Endothelial cell (in vitro differentiated cells): ENCODE data around the gene LRRC10. TPM values are rescaled to one million over a fixed set of nuclear protein-coding genes. Genes with fewer than 3 reads are reported as not detected.

ENCODE experiments used
- DNase-seq: peaks from one replicate; pipeline ENCODE4 v3.0.0; 2021; ENCODE audit warnings: low spot score
- H3K27ac Mint-ChIP-seq: one replicate; pipeline ENCODE4 v1.8.0; 2021; ENCODE audit warnings: mixed read lengths, inconsistent platforms; ENCODE audit not compliant: unreplicated experiment
- H3K27me3 Mint-ChIP-seq: one replicate; pipeline ENCODE4 v1.8.0; 2021; ENCODE audit warnings: mild to moderate bottlenecking, moderate library complexity, mixed read lengths, inconsistent platforms; ENCODE audit not compliant: unreplicated experiment
- H3K36me3 Mint-ChIP-seq: one replicate; pipeline ENCODE4 v1.8.0; 2021; ENCODE audit warnings: mild to moderate bottlenecking, low read depth, mixed read lengths, inconsistent platforms; ENCODE audit not compliant: unreplicated experiment
- H3K4me1 Mint-ChIP-seq: one replicate; pipeline ENCODE4 v1.8.0; 2021; ENCODE audit warnings: mild to moderate bottlenecking, mixed read lengths, inconsistent platforms; ENCODE audit not compliant: unreplicated experiment
- H3K4me3 Mint-ChIP-seq: one replicate; pipeline ENCODE4 v1.8.0; 2021; ENCODE audit warnings: mild to moderate bottlenecking, mixed read lengths, inconsistent platforms; ENCODE audit not compliant: unreplicated experiment
- H3K9me3 Mint-ChIP-seq: one replicate; pipeline ENCODE4 v1.8.0; 2021; ENCODE audit warnings: mixed read lengths, inconsistent platforms; ENCODE audit not compliant: unreplicated experiment
- long read RNA-seq: library from polyadenylated mRNA; unstranded; transcript quantifications from one replicate; pipeline ENCODE4 v2.0.0, GENCODE V29; 2020; ENCODE audit not compliant: unreplicated experiment
- total RNA-seq: library from RNA; stranded (reverse); fragmentation: NEBNext Ultra II Directional; extraction: Animal tissue kit (Norgen Biotek cat#: 25700); gene quantifications from one replicate; pipeline ENCODE4 v1.2.1, GENCODE V29; 2021; ENCODE audit not compliant: unreplicated experiment
- TF ChIP-seq, protein P1 (sequence below): fragments of 200-600 bp; sonication (generic); IDR thresholded peaks from one replicate; pipeline ENCODE4 v1.5.0; 2021; ENCODE audit warnings: antibody characterized with exemption; ENCODE audit not compliant: unreplicated experiment

LRRC10 gene
- not detected for total RNA-seq
- long read RNA-seq: 0 reads

GRCh38 chr12:69610729-69611128, at the start of gene LRRC10:
Gene LRRC10, minus strand, starts transcription at chr12:69610907. Its CDS starts 69 bp downstream, at chr12:69610838.
- Mint-ChIP-seq H3K36me3 (no peaks in the 10 kb centered on the region), H3K27ac (no peak within 1 kb of the TSS), H3K9me3 (no peaks in the 10 kb centered on the region), H3K4me1 (peaks cover 14% of the 10 kb centered on the region), H3K4me3 (no peak within 1 kb of the TSS), H3K27me3 (peaks cover 1% of the 10 kb centered on the region)
- TF ChIP-seq, protein P1, sequence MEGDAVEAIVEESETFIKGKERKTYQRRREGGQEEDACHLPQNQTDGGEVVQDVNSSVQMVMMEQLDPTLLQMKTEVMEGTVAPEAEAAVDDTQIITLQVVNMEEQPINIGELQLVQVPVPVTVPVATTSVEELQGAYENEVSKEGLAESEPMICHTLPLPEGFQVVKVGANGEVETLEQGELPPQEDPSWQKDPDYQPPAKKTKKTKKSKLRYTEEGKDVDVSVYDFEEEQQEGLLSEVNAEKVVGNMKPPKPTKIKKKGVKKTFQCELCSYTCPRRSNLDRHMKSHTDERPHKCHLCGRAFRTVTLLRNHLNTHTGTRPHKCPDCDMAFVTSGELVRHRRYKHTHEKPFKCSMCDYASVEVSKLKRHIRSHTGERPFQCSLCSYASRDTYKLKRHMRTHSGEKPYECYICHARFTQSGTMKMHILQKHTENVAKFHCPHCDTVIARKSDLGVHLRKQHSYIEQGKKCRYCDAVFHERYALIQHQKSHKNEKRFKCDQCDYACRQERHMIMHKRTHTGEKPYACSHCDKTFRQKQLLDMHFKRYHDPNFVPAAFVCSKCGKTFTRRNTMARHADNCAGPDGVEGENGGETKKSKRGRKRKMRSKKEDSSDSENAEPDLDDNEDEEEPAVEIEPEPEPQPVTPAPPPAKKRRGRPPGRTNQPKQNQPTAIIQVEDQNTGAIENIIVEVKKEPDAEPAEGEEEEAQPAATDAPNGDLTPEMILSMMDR: no peak
- no peak for DNase-seq

DNA sequence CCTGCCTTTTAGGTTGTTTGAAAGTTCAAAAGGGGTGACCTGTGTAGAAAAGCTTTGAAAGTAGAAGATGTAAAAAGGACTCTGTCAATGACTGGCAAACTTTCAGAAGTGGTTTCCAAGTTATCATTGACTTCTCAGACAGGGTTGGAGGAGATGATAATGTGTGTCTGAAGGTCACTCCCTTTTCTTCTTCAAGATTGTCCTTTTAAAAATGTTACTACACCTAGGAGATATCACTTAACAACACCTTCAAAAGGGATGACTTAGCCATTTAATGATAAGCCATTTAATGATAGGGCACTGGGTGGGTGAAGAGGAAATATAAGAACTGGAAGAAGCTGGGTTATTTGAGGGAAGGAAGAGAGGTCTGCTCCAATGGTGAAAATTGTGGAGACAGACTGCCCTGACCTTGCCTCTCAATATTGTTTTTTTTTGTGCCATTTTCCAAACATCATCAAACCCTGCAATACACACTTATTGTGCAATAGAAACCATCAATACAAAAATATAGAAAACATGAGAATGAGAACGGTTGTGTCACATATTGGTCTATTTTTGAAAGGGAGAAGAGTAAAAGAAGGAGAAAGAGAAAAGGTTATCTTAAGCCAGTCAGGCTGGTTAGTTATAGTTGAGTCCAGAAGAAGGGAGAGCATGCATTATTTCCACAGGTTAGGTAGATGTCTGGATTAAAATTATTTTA, 49.6 kb upstream of the LRRC10 start:
- no peak overlapping the region for H3K27ac Mint-ChIP-seq

DNA sequence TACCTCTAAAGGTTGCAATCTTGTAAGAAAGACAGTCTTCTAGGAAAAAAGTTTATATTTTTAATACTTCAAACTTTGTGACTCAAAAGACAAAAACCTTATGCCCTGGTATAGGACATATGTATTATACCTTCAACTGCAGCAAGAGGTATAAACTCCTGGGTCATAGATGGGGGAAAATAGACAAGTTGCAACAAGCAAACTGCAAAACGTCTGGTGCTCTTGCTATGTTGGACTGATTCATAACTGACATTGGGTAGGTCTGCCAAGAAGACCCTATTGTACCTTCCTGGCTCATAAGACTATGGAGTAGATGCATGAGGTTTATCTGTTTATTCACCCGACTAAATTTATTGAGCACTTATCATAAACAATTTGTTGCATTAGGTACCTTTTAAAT, 47.5 kb upstream of the LRRC10 start:
- H3K9me3 Mint-ChIP-seq: no peaks in the 10 kb centered on the region
- DNase-seq: no peak
- no peaks in the 10 kb centered on the region for H3K27me3 Mint-ChIP-seq
- H3K4me1 Mint-ChIP-seq: no peaks in the 10 kb centered on the region
- H3K27ac Mint-ChIP-seq: no peak overlapping the region
- TF ChIP-seq, protein P1: no peak
- no peaks in the 10 kb centered on the region for H3K36me3 Mint-ChIP-seq
- no peak overlapping the region for H3K4me3 Mint-ChIP-seq

More for the DNA sequence above, 49.6 kb upstream of the LRRC10 start:
- H3K4me1 Mint-ChIP-seq: no peaks in the 10 kb centered on the region
- H3K4me3 Mint-ChIP-seq: no peak overlapping the region
- TF ChIP-seq, protein P1: no peak
- no peaks in the 10 kb centered on the region for H3K9me3 Mint-ChIP-seq
- no peak for DNase-seq
- no peaks in the 10 kb centered on the region for H3K27me3 Mint-ChIP-seq
- H3K36me3 Mint-ChIP-seq: no peaks in the 10 kb centered on the region

DNA sequence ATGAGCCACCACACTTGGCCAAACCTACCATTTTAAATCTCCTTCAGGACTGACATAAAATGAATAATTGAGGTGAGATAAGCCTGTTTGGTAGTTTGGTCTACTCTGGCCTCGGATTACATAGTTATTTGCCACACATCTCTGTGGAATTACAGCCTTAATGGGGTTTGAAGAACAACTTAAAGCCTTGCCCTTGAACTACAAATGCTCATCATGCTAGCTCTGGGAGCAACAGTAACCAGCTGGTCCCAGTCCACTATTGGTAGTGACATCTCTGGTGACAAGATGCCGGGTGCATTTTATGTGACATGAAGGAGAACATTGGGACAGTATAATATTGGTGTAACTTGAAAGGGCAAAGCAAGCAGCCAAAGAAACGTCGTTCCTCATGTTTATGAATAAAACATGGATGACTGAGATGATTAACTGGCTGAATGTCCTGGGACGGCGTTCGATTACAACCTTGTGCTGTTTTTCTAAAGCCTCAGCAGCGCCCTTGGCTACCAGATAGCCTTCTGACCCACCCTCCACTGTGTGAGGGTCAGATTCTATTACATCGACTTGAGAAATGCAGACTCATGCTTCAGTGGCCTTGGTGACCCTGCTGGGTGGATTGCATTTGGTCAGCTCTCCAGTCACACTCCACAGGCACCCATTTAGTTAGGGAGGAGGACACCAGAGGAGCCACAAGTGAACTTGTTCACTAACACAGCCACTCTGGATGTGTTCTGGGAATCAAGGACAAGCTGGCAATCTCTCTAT, 46.9 kb upstream of the LRRC10 start:
- H3K27ac Mint-ChIP-seq: no peak overlapping the region
- no peak overlapping the region for H3K4me3 Mint-ChIP-seq
- no peaks in the 10 kb centered on the region for H3K4me1 Mint-ChIP-seq
- H3K27me3 Mint-ChIP-seq: no peaks in the 10 kb centered on the region
- H3K9me3 Mint-ChIP-seq: no peaks in the 10 kb centered on the region
- H3K36me3 Mint-ChIP-seq: no peaks in the 10 kb centered on the region
- no peak for DNase-seq
- TF ChIP-seq, protein P1: no peak
